Osteoblast (primary cell): ENCODE data around the gene TMIGD3. TPM values are rescaled to one million over a fixed set of nuclear protein-coding genes. Genes with fewer than 3 reads are reported as not detected.

Experiments used
- DNase-seq: peaks from one replicate; pipeline ENCODE4 v3.0.0; 2011; ENCODE audit warnings: low spot score, mixed read lengths; ENCODE audit not compliant: insufficient read length; ENCODE audit errors: missing footprints
- H2AFZ ChIP-seq: 2 replicates; pipeline ENCODE4 v1.6.0; 2011; ENCODE audit warnings: mild to moderate bottlenecking, low read length
- H3K27ac ChIP-seq: 2 replicates; pipeline ENCODE4 v1.5.1; 2011; ENCODE audit warnings: mild to moderate bottlenecking, low read depth, low read length, moderate library complexity
- H3K27me3 ChIP-seq: 2 replicates; pipeline ENCODE4 v1.6.0; 2012; ENCODE audit warnings: mild to moderate bottlenecking, control low read depth, inconsistent platforms, low read length, moderate library complexity; ENCODE audit not compliant: insufficient read depth
- H3K36me3 ChIP-seq: 2 replicates; pipeline ENCODE4 v1.5.1; 2011; ENCODE audit warnings: mild to moderate bottlenecking, low read length, control low read depth, moderate library complexity; ENCODE audit not compliant: insufficient read depth
- H3K4me1 ChIP-seq: 2 replicates; pipeline ENCODE4 v1.5.1; 2011; ENCODE audit warnings: mild to moderate bottlenecking, low read length, control low read depth, moderate library complexity; ENCODE audit not compliant: insufficient read depth
- H3K4me2 ChIP-seq: 2 replicates; pipeline ENCODE4 v1.6.0; 2011; ENCODE audit warnings: mild to moderate bottlenecking, low read length; ENCODE audit not compliant: insufficient read depth
- H3K4me3 ChIP-seq: fragments of 200-600 bp; sonication (generic); 3 replicates; pipeline ENCODE4 v1.5.1; 2012; ENCODE audit warnings: mild to moderate bottlenecking, low read length, inconsistent platforms; ENCODE audit not compliant: insufficient read depth
- H3K79me2 ChIP-seq: 2 replicates; pipeline ENCODE4 v1.6.0; 2012; ENCODE audit warnings: mild to moderate bottlenecking, low read length, control low read depth, inconsistent platforms; ENCODE audit not compliant: insufficient read depth
- H3K9me3 ChIP-seq: 2 replicates; pipeline ENCODE4 v1.5.1; 2011; ENCODE audit warnings: low read depth, low read length, control low read depth
- H4K20me1 ChIP-seq: 2 replicates; pipeline ENCODE4 v1.6.0; 2012; ENCODE audit warnings: mild to moderate bottlenecking, low read length, control low read depth; ENCODE audit not compliant: insufficient read depth
- CTCF ChIP-seq: IDR thresholded peaks from 2 replicates; pipeline ENCODE4 v1.5.1; 2011; ENCODE audit warnings: mild to moderate bottlenecking, low read depth, low read length, moderate library complexity; ENCODE audit errors: extremely low read depth
- total RNA-seq: library from RNA; depleted of rRNA; stranded (reverse); fragments of >200 nt; gene quantifications from 2 replicates; pipeline ENCODE4 v1.2.3, GENCODE V29; 2012

The TMIGD3 gene
- total RNA-seq, 1 donor, result not detected

GRCh38 chr1:111516005-111516535 lies 12.6 kb upstream of the TMIGD3 start:
- Histone ChIP-seq H3K36me3 (no peaks in the 10 kb centered on the region), H3K9me3 (no peaks in the 10 kb centered on the region), H2AFZ (peak overlapping the region; percentile 94), H3K27ac (peak overlapping the region; percentile 45), H3K27me3 (no peaks in the 10 kb centered on the region), H3K79me2 (no peaks in the 10 kb centered on the region), H3K4me2 (peak overlapping the region; percentile 92), H3K4me1 (peaks cover 9% of the 10 kb centered on the region), H3K4me3 (peak overlapping the region; percentile 77), H4K20me1 (no peaks in the 10 kb centered on the region)
- peak; percentile 68 for DNase-seq
- peak; percentile 53 for TF ChIP-seq CTCF

- peak; percentile 88 for DNase-seq
- H3K27ac ChIP-seq, result peak overlapping the region; percentile 45
- H2AFZ ChIP-seq, result peak overlapping the region; percentile 94
- no peak for TF ChIP-seq CTCF
- H3K27me3 ChIP-seq, result no peaks in the 10 kb centered on the region
- H3K9me3 ChIP-seq, result no peaks in the 10 kb centered on the region
- no peaks in the 10 kb centered on the region for H3K79me2 ChIP-seq
- H3K4me1 ChIP-seq, result peaks cover 9% of the 10 kb centered on the region
- H3K4me3 ChIP-seq, result peak overlapping the region; percentile 77
- H3K36me3 ChIP-seq, result no peaks in the 10 kb centered on the region
- H4K20me1 ChIP-seq, result no peaks in the 10 kb centered on the region
- peak overlapping the region; percentile 92 for H3K4me2 ChIP-seq
These were observed 12.0 kb upstream of the TMIGD3 start for GRCh38 chr1:111515291-111516004.

- H3K4me3 ChIP-seq, result no peak overlapping the region
- TF ChIP-seq CTCF, result no peak
- no peak for DNase-seq
These were observed 10.1 kb upstream of the TMIGD3 start for GRCh38 chr1:111513410-111514020.

GRCh38 chr1:111512931-111513330 lies 9.5 kb upstream of the TMIGD3 start:
- Histone ChIP-seq H2AFZ (no peak overlapping the region), H3K36me3 (no peaks in the 10 kb centered on the region), H3K4me2 (no peak overlapping the region), H4K20me1 (no peaks in the 10 kb centered on the region), H3K4me3 (no peak overlapping the region), H3K4me1 (peaks cover 17% of the 10 kb centered on the region), H3K27me3 (no peaks in the 10 kb centered on the region), H3K9me3 (no peaks in the 10 kb centered on the region), H3K27ac (no peak overlapping the region), H3K79me2 (no peaks in the 10 kb centered on the region)
- no peak for TF ChIP-seq CTCF
- DNase-seq, result no peak

More at GRCh38 chr1:111513410-111514020, 10.1 kb upstream of the TMIGD3 start:
- Histone ChIP-seq H4K20me1 (no peaks in the 10 kb centered on the region), H3K79me2 (no peaks in the 10 kb centered on the region), H3K27me3 (no peaks in the 10 kb centered on the region), H3K36me3 (no peaks in the 10 kb centered on the region), H3K4me1 (peaks cover 11% of the 10 kb centered on the region), H3K4me2 (no peak overlapping the region), H2AFZ (no peak overlapping the region), H3K9me3 (no peaks in the 10 kb centered on the region), H3K27ac (no peak overlapping the region)
